HL-60 (cell line): Measurements from ENCODE around the gene QRICH2.

ENCODE experiments used
- CTCF ChIP-seq: IDR thresholded peaks from one replicate; pipeline ENCODE4 v1.5.1; 2011; ENCODE audit warnings: low read length, control low read depth, inconsistent platforms; ENCODE audit not compliant: insufficient read depth
- SPI1 ChIP-seq: IDR thresholded peaks from 2 replicates; pipeline ENCODE4 v1.6.1; 2012; ENCODE audit warnings: low read depth, mild to moderate bottlenecking, borderline replicate concordance

GRCh38 chr17:76304226-76305134 is 3.6 kb downstream of the QRICH2 start:
- TF ChIP-seq CTCF (no peak), SPI1 (no peak)
